ENCODE results near the gene RHBDF1.
"Not testable (repeated sequence)": the region's sequence is repeated elsewhere in the genome, so short reads cannot be mapped to it uniquely, and the experiment has no call there.

RHBDF1 gene

GRCh38 chr16:35678-36305 is 36.6 kb downstream of the RHBDF1 start:
- no peak for DNase-seq

GRCh38 chr16:35011-35677 is 37.3 kb downstream of the RHBDF1 start:
- DNase-seq = no peak

GRCh38 chr16:34648-34987 is 37.8 kb downstream of the RHBDF1 start:
- DNase-seq = no peak

- no peak for DNase-seq
Observed at GRCh38 chr16:33877-34647, 38.4 kb downstream of the RHBDF1 start.

- DNase-seq = not testable (repeated sequence)
Observed at GRCh38 chr16:33154-33876, 39.1 kb downstream of the RHBDF1 start.

GRCh38 chr16:30627-31026 is 41.8 kb downstream of the RHBDF1 start:
- DNase-seq = not testable (repeated sequence)

GRCh38 chr16:25926-26348 is 46.5 kb downstream of the RHBDF1 start:
- not testable (repeated sequence) for DNase-seq

GRCh38 chr16:24151-24550 is 48.3 kb downstream of the RHBDF1 start:
- not testable (repeated sequence) for DNase-seq

- not testable (repeated sequence) for DNase-seq
Observed at GRCh38 chr16:20886-21285, 51.5 kb downstream of the RHBDF1 start.

- not testable (repeated sequence) for DNase-seq
Observed at GRCh38 chr16:17062-17765, 55.2 kb downstream of the RHBDF1 start.

- peak; percentile 77 to 89 for DNase-seq
Observed at GRCh38 chr16:10772-11171, 61.7 kb downstream of the RHBDF1 start.

GRCh38 chr16:9903-10665 is 62.3 kb downstream of the RHBDF1 start:
- peak in 1 of 2 experiments; percentile 5 for DNase-seq
